GM12865 (cell line): ENCODE results near the gene CHI3L1.

Experiments
- DNase-seq: peaks from one replicate; pipeline ENCODE4 v3.0.0; 2010; ENCODE audit warnings: low read depth
- H3K4me3 ChIP-seq: 2 replicates; pipeline ENCODE4 v1.5.1; 2011; ENCODE audit warnings: mild to moderate bottlenecking, low read depth, low read length, control low read depth
- TF ChIP-seq, protein P1 (sequence below): IDR thresholded peaks from 2 replicates; pipeline ENCODE4 v1.5.1; 2011; ENCODE audit warnings: low read length, control low read depth, low read depth, inconsistent platforms; ENCODE audit not compliant: insufficient read depth; ENCODE audit errors: missing control alignments

Gene CHI3L1

DNA sequence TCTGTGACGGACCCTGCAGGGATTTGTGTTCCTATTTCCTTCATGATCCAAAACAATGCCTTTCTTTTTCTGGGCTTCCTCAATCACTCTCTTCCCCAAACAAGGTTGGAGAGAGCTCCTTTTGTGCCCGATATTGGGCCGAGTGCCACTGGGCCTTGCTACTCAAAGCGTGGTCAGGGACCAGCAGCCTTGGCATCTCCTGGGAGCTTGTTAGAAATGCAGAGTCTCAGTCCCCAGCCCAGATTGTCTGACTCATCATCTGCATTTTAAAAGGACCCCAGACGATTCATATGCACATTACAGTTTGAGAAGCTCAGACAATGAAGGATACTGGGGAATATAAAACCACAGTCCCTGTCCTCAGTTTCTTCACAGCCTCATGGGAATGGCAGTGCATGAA, 39.1 kb downstream of the CHI3L1 start:
- no peak for DNase-seq
- H3K4me3 ChIP-seq, result no peak overlapping the region
- TF ChIP-seq, protein P1, sequence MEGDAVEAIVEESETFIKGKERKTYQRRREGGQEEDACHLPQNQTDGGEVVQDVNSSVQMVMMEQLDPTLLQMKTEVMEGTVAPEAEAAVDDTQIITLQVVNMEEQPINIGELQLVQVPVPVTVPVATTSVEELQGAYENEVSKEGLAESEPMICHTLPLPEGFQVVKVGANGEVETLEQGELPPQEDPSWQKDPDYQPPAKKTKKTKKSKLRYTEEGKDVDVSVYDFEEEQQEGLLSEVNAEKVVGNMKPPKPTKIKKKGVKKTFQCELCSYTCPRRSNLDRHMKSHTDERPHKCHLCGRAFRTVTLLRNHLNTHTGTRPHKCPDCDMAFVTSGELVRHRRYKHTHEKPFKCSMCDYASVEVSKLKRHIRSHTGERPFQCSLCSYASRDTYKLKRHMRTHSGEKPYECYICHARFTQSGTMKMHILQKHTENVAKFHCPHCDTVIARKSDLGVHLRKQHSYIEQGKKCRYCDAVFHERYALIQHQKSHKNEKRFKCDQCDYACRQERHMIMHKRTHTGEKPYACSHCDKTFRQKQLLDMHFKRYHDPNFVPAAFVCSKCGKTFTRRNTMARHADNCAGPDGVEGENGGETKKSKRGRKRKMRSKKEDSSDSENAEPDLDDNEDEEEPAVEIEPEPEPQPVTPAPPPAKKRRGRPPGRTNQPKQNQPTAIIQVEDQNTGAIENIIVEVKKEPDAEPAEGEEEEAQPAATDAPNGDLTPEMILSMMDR, result no peak

DNA sequence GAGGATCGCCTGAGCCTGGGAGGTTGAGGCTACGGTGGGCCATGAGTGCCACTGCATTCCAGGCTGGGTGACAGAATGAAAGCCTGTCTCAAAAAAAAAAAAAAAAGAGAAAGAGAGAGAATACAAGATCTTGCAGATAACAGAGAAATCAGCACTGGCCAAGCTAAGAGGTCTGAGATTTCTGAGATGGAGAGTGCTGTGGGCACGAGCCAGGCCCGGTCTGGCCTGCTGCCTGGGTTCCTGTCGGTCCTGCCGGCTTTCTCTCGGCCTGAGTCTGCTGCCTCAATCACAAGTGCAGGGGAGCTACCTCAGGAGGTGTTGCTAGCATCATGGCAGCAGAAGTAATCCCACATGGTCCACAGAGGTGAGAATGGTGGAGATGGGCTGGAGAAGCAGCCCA, 40.0 kb downstream of the CHI3L1 start:
- DNase-seq, result no peak
- H3K4me3 ChIP-seq, result no peak overlapping the region
- TF ChIP-seq, protein P1, result no peak

DNA sequence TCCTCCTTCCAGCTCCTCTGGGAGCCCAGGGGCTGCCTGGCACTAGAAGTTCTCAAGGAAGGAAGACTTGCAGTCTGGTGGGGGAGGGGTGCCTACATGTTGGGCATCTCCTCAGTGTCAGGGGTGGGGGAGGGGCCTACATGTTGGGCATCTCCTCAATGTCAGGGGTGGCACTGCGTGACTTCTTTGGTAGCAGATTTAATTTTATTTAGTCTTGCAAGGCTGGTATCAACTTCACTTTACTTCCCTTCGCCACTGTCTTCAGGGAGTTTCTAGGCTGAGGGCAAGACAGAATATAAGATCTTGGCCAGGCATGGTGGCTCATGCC, 40.5 kb downstream of the CHI3L1 start:
- no peak overlapping the region for H3K4me3 ChIP-seq
- TF ChIP-seq, protein P1, result no peak
- no peak for DNase-seq

DNA sequence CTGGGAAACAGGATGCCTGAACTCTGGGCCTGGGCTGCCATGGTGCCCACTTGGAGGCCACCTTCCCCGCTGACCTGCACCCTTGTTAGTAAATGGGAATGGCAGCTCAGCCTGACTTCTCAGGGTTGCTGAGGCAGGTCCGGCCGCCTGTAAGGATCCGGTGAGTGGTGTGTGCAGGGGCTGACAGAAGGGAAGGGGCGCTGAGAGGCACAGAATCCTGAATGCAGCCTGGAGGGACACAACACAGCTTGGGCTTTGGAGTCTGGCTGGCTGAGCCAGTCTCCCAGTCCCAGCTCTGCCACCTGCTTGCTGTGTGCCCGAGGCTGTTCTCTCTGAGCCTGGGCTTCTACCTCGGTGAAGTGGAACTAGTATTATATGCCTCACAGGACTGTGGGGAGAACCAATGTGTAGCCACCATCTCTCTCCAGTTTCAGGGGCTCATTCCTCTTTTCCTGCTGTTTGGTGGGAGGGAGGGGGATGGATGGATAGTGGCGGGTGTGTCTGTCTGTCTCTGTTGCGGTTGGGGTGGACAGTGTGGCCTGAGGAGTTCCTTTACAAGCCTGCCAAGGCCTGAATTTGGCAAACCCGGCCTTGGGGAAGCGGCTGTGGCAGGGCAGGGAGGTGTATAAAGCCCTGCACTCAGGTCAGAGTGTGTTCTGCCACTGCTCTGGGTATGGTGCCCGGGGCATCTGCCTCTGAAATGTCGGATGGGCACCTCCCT, 41.0 kb downstream of the CHI3L1 start:
- no peak for DNase-seq
- H3K4me3 ChIP-seq, result no peak overlapping the region
- TF ChIP-seq, protein P1, result no peak

DNA sequence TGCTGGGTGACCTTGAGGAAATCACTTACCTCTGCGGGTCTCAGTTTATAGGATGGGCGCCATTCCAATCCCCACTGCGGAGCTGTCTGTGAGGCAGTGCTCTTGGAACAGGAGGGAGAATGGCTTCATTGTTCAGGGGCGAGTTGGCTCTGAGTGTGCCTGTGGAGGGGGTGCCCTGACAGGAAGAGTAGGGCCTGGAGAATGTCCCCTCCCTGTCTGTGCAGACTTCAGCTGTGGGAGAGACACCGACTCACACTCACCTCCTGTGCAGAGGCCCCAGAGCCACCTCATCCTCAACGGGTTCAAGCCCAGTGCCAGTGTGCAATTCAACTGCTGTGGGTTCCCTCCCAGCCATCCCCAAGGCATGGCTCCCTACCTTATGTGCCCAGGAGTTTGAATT, 41.8 kb downstream of the CHI3L1 start:
- H3K4me3 ChIP-seq, result no peak overlapping the region
- TF ChIP-seq, protein P1, result no peak
- DNase-seq, result no peak

DNA sequence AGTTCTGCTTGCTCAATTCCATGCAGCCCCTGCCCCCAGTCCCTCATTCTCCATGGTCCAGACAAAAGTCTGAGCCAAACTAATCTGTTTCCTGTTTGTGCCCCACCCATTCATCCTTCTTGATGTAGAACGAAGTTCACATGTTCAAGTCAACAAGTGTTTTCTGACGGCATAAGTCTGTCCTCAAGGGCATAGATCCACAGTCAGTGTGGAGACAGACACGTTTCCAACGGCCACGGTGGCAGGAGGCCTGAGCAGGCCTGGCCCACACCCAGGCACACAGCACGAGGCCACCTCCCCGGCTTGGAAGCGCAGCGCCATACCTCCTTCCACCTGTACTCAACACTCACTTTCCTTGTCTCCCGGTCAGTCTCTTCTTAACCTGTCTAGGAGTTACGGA, 42.9 kb downstream of the CHI3L1 start:
- no peak for DNase-seq
- TF ChIP-seq, protein P1, result no peak
- H3K4me3 ChIP-seq, result no peak overlapping the region
